Neural progenitor cell (in vitro differentiated cells): ENCODE results near the gene LIG1.

Experiments
- CTCF ChIP-seq: fragments of 200-600 bp; sonication (generic); IDR thresholded peaks from 2 replicates; pipeline ENCODE4 v1.5.1; 2017; ENCODE audit warnings: antibody characterized with exemption, mild to moderate bottlenecking
- EZH2 ChIP-seq: fragments of 200-600 bp; sonication (generic); IDR thresholded peaks from 2 replicates; pipeline ENCODE4 v1.6.1; 2017; ENCODE audit warnings: antibody characterized with exemption, mild to moderate bottlenecking, moderate library complexity

GRCh38 chr19:48085904-48086864 is 84.0 kb downstream of the LIG1 start:
- TF ChIP-seq CTCF (peak; percentile 8), EZH2 (no peak)
